Kidney epithelial cell (primary cell): ENCODE data around the gene ENTPD8. TPM values are rescaled to one million over a fixed set of nuclear protein-coding genes. Genes with fewer than 3 reads are reported as not detected.
"Not testable (repeated sequence)": the region's sequence is repeated elsewhere in the genome, so short reads cannot be mapped to it uniquely, and the experiment has no call there.

Experiments
- DNase-seq: peaks from one replicate; pipeline ENCODE4 v3.0.0-alpha.2; 2010; ENCODE audit warnings: low read depth
- H3K27me3 ChIP-seq: 2 replicates; pipeline ENCODE4 v1.6.0; 2011; ENCODE audit warnings: low read length; ENCODE audit not compliant: control insufficient read depth, insufficient read depth
- H3K36me3 ChIP-seq: 2 replicates; pipeline ENCODE4 v1.5.1; 2011; ENCODE audit warnings: low read length; ENCODE audit not compliant: control insufficient read depth, insufficient read depth
- H3K4me3 ChIP-seq: 2 replicates; pipeline ENCODE4 v1.5.1; 2011; ENCODE audit warnings: low read depth, mild to moderate bottlenecking, control low read depth, low read length
- CTCF ChIP-seq: IDR thresholded peaks from 2 replicates; pipeline ENCODE4 v1.5.1; 2011; ENCODE audit warnings: mild to moderate bottlenecking, moderate library complexity, low read length, control low read depth, inconsistent platforms; ENCODE audit not compliant: insufficient read depth, poor library complexity, severe bottlenecking
- total RNA-seq: library from RNA; depleted of rRNA; stranded (reverse); fragments of >200 nt; gene quantifications from 2 replicates; pipeline ENCODE4 v1.2.3, GENCODE V29; 2015

ENTPD8 gene
- total RNA-seq, 1 donor from 2014 or later = not detected

- peaks cover 5% of the 10 kb centered on the region for H3K27me3 ChIP-seq
- TF ChIP-seq CTCF = no peak
- no peak for DNase-seq
- H3K4me3 ChIP-seq = no peak overlapping the region
- no peaks in the 10 kb centered on the region for H3K36me3 ChIP-seq
These were observed 52.3 kb downstream of the ENTPD8 start for GRCh38 chr9:137388589-137389427.

DNA sequence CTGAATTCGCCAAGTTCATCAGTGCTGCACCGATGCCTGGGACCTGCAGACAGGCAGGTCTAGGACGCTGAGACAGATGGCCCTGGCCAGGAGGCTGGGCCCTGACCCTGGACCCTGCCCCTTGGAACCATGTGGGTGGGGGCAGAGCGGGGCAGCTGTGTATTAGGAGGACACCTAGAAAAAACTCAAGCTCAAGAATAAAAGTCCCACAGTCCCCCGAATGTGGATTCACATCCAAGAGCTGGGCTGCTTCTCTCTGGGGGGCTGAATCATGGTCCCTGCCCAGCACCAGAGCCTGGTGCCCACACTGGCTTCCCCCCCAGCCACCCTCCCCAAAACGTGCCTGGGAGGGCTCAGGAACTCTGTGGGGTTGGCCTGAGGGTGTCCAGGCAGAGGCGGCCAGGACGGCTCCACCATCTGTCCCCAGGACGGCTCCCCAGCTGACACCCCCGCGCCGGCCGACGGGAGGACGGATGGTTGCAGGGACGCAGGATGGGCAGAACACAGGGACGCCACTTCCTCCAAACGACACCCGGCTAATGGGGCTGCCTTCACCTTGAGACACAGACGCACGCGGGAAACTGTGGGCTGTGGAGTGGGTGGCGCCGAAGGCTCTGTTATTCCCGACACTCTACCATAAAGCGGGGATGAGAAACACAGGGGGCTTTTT lies 53.1 kb downstream of the ENTPD8 start:
- no peak for TF ChIP-seq CTCF

DNA sequence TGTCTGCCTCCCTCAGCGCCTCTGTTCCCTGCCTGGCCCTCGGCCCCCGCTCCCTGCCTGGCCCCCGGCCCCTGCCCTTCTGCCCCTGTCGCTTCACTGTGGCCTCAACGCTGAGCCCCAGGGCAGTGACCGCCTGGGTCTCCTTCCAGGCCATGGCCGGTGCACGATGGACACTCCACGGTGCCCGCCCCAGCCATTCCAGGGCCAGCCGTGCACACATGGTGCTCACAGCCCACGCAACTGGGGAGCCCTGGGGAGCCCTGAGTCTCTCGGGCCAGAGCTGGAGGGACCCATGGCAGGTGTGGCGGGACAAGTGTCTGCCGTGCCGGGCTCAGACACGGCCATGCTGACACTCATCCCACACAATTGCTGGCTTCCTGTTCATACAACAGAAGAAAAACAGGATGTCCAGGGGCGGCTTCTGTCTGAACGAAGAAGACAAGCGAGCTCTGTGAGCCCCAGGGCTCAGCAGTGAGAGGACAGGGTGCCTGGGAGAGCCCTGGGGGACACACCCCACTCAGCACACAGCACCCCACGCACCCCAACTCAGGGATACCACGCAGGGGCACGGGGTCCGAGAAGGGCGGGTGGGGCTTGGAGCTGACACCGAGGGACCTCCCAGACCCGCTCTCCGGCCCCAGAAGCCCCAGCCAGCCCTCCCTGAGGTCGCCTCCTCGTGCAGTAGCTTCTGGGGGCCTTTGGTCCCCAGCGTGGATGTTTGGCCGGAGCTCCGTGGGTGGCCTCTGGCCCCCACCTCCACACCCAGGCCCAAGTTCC lies 53.9 kb downstream of the ENTPD8 start:
- Histone ChIP-seq H3K4me3 (no peak overlapping the region), H3K27me3 (peaks cover 5% of the 10 kb centered on the region), H3K36me3 (no peaks in the 10 kb centered on the region)
- no peak for DNase-seq
- no peak for TF ChIP-seq CTCF

More for the DNA sequence above, 53.1 kb downstream of the ENTPD8 start:
- H3K4me3 ChIP-seq = no peak overlapping the region
- H3K27me3 ChIP-seq = peaks cover 5% of the 10 kb centered on the region
- DNase-seq = no peak
- no peaks in the 10 kb centered on the region for H3K36me3 ChIP-seq

DNA sequence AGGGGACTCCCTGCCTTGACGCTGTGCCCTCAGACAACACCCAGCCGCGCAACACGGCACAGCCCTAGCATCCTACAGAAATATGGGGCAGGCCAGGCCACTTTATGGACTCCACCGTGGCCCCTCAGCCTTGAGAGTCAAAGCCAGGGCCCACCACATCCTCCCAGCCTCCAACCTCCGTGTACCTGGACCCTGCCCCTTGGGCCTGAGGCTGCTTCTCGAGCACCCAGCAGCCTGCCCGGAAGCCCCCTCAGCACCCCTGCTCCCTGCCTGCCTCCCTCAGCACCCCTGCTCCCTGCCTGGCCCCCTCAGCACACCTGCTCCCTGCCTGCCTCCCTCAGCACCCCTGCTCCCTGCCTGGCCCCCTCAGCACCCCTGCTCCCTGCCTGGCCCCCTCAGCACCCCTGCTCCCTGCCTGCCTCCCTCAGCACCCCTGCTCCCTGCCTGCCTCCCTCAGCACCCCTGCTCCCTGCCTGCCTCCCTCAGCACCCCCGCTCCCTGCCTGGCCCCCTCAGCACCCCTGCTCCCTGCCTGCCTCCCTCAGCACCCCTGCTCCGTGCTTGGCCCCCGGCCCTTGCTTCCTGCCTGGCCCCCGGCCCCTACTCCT lies 54.5 kb downstream of the ENTPD8 start:
- not testable (repeated sequence) for H3K36me3 ChIP-seq, H3K4me3 ChIP-seq, DNase-seq, H3K27me3 ChIP-seq

DNA sequence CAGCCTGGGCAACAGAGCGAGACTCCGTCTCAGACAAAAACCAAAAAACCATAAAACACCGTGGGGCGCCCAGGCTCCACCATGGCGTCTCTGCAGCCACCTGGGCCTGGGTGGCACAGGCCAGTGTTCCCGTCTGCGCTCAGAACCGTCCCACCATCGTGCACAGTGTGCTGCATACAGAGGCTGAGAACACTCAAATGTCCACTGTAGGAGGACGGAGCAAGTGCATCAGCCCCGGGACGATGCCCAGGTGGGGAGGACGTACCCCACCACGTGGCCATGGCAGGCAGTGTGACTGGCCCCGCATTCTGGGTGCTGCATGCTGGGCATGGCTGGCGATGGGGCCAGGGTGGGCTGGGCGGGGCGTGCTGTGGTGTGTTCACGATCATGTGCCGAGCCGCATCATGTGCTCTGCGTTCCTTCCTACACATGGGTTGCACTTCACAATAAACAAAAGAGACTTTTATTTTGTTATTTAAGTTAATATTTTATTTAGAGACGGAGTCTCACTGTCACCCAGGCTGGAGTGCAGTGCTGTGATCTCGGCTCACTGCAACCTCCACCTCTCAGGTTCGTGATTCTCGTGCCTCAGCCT lies 56.0 kb downstream of the ENTPD8 start:
- Histone ChIP-seq H3K4me3 (no peak overlapping the region), H3K36me3 (no peaks in the 10 kb centered on the region), H3K27me3 (peaks cover 5% of the 10 kb centered on the region)
- no peak for TF ChIP-seq CTCF
- no peak for DNase-seq

Other genes starting within 250 kb of the ENTPD8 start
- 15.2 and 20.1 TPM in 2 replicates for gene TPRN, start 240.6 kb downstream of the ENTPD8 start, total RNA-seq
- 39.2 and 40.3 TPM in 2 replicates for gene TMEM203, start 235.7 kb downstream of the ENTPD8 start, total RNA-seq
- 19.1 and 28.6 TPM in 2 replicates for gene NDOR1, start 235.7 kb downstream of the ENTPD8 start, total RNA-seq
- 3.1 and 4.2 TPM in 2 replicates for gene RNF208, start 219.1 kb downstream of the ENTPD8 start, total RNA-seq
- gene CYSRT1, start 216.2 kb downstream of the ENTPD8 start, total RNA-seq = 2.1 and 3.8 TPM in 2 replicates
- gene RNF224, start 213.9 kb downstream of the ENTPD8 start, total RNA-seq = not detected in 2 replicates
- gene SLC34A3, start 210.5 kb downstream of the ENTPD8 start, total RNA-seq = 0.25 TPM in 1 of 2 replicates, not detected in the other
- gene TUBB4B, start 200.1 kb downstream of the ENTPD8 start, total RNA-seq = 262 and 275 TPM in 2 replicates
- gene STPG3, start 190.1 kb downstream of the ENTPD8 start, total RNA-seq = not detected in 2 replicates
- gene NELFB, start 186.0 kb downstream of the ENTPD8 start, total RNA-seq = 47.3 and 67.0 TPM in 2 replicates
- 33.5 and 50.3 TPM in 2 replicates for gene TOR4A, start 163.6 kb downstream of the ENTPD8 start, total RNA-seq
- gene NRARP, start 139.1 kb downstream of the ENTPD8 start, total RNA-seq = 8.4 and 11.4 TPM in 2 replicates
- 8.6 and 13.3 TPM in 2 replicates for gene EXD3, start 18.2 kb downstream of the ENTPD8 start, total RNA-seq
- 0.84 and 1.8 TPM in 2 replicates for gene NOXA1, start 18.0 kb downstream of the ENTPD8 start, total RNA-seq
- 52.5 and 65.5 TPM in 2 replicates for gene NSMF, start 18.0 kb upstream of the ENTPD8 start, total RNA-seq
- 0.04 and 0.21 TPM in 2 replicates for gene PNPLA7, start 109.0 kb upstream of the ENTPD8 start, total RNA-seq
- gene MRPL41, start 110.5 kb upstream of the ENTPD8 start, total RNA-seq = 77.9 and 83.3 TPM in 2 replicates
- 38.9 and 52.1 TPM in 2 replicates for gene DPH7, start 137.6 kb upstream of the ENTPD8 start, total RNA-seq
- gene ZMYND19, start 149.2 kb upstream of the ENTPD8 start, total RNA-seq = 27.1 and 27.6 TPM in 2 replicates
- 84.2 and 110 TPM in 2 replicates for gene ARRDC1, start 164.3 kb upstream of the ENTPD8 start, total RNA-seq
- gene EHMT1, start 177.6 kb upstream of the ENTPD8 start, total RNA-seq = 59.9 and 70.9 TPM in 2 replicates